ENCODE measurements around the gene SCFD2. TPM values are rescaled to one million over a fixed set of nuclear protein-coding genes. Genes with fewer than 3 reads are reported as not detected.

Gene SCFD2
- polyA plus RNA-seq, 12 donors: 10.3 to 13.4 (median 11.6) TPM; not detected in 1

DNA sequence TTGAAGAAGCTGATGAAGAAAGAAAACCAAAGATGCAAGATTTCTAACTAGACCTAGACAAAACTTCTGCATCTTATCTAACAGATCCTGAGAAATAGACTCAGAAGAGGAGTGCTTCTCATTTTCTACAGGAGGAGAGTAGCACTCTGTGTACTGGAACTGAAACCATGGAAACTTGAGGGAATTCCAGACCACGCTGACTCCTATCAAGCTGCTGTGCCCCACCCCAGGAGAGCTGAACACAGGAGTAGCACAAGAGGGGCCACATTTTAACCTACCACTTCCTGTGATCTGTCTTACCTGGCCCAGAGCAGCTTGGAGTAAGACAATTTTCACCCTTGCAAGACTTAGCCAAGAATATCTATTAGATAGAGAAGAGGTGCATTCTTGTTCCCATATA lies 248.9 kb downstream of the SCFD2 start:
- DNase-seq: no peak

DNA sequence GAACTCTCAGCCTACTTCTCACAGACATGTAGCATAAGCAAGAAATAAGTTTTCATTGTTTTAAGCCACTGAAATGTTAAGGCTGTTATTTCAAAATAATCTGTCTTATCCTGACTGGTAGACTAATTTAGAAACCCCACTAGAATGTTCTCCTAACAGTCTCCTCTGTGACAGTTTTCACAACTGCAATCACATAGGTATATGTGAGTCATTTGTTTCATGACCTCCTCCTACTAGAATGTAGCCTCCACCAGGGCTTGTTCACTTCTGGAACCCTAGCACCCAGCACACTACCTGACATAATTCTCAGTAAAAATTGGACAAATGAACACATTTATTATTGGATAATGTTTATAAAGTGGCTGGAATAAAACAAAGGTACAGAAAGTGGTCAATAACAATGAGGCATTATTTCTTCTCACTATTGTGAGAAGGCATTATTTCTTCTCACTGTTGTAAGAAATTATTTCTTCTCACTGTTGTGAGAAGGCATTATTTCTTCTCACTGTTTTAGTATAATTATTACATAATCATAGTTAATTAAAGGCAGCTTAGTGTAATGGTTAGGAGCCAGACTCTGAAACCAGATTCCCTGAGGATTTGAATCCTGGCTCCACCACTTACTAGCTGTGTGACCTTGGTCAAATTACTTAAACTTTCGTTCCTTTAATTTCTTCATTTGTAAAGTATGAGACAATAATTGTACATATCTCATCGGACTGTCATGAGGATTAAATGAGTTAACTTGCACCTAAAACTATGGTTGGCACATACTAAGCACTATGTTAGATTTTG lies 252.2 kb downstream of the SCFD2 start:
- DNase-seq: no peak

DNA sequence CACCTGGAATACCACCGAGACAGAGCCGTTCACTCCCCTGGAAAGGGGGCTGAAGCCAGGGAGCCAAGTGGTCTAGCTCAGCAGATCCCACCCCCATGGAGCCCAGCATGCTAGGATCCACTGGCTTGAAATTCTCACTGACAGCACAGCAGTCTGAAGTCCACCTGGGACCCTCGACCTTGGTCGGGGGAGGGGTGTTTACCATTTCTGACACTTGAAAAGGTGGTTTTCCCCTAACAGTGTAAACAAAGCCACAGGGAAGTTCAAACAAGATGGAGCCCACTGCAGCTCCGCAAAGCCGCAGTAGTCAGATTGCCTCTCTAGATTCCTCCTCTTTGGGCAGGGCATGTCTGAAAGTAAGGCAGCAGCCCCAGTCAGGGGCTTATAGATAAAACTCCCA lies 260.5 kb downstream of the SCFD2 start:
- no peak for DNase-seq

DNA sequence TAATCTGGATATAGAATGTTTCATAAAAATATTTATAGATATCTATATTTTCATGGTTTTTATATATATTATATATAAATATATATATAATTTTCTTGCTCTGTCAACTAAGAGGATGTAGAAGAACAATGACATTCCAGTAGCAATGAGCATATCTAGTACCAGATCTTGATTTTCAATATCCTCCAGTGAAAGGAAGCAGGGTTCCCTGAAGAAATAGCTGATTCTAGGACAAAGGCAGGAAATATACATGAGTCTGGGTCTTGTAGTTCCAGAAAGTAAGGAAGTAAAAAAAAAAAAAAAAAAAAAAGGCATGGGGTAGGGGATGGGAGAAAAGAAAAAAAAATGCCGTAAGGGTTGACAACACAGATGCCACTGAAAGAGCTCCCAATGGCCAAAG lies 262.4 kb downstream of the SCFD2 start:
- DNase-seq: no peak

DNA sequence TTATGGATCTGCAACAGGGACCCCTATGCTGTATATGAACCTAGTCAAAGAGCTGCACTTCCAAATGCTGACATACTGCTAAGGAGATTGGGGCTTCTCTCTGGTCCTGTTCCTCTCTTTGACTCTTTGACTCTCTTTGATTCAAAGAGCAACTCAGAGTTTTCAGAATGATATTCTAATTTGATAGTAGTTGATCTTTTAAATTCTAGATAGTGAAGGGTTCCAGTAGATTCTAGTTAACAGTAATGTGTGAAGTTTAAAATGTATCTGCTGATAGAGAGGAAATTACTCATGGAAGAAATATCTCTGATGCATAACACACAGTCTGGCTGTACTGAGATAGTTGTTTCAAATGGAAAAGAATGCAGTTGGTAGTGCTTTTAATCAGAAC lies 264.7 kb downstream of the SCFD2 start:
- no peak for DNase-seq

DNA sequence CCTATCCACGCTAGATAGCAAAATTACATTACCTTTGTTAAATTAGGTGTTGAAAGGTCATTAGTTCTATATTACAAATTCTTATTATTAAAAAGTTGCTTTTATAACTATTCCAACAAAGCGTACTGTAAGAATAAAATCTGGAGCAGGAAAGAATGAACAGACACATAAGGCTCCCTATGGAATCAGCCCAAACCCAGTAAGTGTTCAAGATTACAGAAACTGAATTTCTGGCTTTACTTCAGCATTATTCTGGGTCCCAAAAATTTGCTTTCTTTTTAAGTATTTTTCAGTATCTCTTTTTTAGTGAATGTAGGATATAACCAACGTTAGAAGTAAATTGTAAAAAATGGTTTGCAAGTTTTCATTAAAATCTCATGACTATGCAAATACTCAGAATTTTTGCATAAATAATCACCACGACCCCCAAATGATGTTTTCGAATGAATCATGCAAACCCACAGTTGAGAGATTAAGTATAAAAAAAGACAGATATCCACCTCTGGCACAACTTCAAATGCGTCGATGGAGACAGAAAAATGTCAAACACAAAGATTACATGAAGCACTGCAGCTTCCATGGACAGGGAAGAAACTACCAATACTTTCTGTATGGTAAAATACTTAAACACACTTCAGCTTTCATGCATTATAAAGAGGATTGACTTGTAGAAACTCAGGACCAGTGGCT lies 265.2 kb downstream of the SCFD2 start:
- DNase-seq: no peak

DNA sequence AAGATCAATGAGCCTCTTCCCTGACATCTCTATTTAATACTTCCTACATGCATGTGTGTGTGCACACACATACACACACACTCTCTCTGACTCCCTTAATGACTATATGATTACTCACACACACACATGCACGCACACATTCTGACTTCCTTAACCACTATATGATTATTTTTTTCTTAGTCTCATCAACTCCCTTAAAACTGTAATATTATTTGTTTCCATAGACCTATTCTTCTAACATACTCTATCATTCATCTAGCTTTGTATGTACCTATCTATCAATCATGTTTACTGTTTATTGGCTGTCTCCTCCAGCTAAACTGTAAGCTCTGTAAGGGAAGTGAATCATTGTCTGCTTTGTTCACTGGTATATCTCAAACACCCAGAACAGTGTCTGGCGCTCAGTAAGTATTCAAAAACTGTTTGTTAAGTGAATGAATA lies 267.2 kb downstream of the SCFD2 start:
- no peak for DNase-seq

DNA sequence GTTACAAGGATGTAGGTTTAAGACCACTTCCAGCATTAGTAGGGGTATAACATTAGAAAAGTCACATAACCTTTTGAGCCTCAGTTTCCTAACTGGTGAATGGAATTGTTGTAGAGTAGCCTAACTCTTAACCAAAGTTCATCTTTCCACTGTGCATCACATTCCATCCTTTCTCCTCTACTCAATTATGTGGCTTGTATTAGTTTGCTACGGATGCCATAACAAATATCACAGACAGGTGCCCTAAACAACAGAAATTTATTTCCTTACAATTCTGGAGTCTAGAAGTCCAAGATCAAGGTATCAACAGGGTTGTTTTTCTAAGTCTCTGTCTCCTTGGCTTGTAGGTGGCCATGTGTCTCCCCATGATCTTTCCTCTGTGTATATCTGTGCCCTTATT lies 271.8 kb downstream of the SCFD2 start:
- no peak for DNase-seq

DNA sequence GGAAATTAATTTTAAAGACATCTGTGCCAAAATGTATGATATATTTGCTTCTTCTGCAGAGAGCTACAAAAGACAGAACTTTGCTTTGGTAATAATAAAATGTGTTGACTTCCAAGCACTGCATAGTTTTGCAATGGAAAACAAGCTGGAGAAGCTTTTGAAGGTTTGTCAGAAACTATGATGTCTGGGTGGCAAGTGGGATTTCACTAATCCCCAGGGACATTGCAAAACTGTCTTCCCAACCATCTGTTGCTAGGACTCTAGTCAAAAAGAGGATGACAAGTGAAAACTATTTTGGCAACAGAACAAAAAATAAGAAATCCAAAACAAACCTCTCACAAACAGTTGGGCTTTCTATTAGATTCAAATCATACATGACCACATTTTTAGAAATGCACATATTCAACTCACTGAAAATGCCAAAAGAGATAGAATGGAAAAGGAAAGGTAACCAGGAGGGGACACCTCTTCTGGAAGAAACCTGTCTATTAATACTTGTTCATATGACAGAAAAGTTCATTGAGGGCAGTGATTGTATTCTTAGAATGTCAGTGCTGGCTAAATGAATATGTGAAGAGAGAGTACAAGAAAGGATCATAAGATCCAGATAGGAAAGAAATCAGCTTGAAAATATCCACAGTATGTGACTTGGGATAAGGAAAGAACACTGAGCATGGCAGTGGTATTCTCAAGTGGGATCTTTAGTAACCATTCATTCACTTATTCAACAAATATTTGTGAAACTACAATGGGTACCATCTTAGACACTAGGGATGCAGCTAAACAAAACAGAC lies 275.7 kb downstream of the SCFD2 start:
- peak; percentile 86 for DNase-seq

DNA sequence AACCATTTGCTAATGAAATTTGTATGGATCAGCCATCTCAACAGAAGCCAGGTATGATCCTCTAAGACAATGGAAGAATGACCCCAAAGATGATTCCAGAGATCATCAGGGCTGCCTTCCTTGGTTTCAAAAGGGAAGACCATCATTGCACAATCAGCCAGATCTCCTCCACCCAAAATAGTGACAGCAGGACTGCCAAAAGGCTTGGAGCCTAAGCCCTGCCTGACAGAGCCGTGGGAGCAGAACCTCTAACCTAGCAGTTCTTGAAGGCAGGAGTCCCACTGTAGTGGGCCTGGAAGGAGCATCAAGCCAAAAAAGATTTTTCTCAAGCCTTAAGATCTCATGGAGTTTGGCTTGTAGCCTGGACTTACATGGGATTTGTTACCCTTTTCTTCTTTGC lies 277.7 kb downstream of the SCFD2 start:
- DNase-seq: no peak

DNA sequence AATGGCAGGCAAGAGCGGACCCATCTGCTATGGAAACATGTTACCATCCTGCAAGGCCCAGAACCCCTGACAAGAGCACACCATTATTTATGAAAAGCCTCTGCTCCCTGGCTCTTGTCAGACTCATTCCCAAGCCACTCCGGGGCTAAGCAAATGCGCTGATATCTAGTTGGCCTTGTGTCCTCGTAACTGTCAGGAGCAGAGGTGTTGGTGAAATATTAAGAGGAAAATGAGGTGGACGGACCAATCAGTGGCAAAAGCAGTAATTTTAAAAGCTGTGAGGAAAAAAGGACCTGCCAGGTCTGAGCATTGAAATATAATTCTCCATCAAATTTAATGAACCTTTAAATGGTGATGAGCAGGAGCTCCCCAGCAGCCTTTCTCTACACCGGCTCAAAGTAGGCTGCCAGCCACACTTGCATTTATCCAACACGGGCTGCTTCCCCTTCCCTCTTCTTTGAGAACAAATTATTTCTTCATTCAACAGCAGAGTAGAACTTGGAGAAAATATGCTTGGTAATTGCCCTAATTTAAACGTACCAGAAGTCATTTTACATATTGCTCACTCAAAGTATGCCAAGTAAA lies 289.4 kb downstream of the SCFD2 start:
- no peak for DNase-seq

DNA sequence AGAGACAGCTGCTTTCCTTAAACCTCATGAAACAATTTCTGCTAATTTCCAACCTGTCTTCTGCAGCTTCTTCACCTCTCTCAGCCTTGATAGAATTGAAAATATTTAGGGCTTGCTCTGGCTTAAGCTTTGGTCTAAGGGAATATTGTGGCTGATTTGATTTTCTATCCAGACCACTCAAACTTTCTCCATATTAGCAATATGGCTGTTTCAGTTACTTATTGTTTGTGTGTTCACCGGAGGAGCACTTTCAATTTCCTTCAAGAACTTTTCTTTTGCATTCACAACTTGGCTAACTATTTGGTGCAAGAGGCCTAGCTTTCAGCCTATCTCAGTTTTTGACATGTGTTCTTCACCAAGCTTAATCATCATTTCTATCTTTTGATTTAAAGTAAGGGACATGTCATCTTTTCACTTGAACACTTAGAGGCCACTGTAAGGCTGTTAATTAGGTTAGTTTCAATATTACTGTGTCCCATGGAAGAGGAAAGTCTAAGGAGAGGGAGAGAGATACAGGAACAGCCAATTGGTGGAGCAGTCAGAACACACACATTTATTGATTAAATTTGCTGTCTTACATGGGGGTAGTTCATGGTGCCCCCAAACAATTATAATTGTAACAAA lies 290.6 kb downstream of the SCFD2 start:
- no peak for DNase-seq

DNA sequence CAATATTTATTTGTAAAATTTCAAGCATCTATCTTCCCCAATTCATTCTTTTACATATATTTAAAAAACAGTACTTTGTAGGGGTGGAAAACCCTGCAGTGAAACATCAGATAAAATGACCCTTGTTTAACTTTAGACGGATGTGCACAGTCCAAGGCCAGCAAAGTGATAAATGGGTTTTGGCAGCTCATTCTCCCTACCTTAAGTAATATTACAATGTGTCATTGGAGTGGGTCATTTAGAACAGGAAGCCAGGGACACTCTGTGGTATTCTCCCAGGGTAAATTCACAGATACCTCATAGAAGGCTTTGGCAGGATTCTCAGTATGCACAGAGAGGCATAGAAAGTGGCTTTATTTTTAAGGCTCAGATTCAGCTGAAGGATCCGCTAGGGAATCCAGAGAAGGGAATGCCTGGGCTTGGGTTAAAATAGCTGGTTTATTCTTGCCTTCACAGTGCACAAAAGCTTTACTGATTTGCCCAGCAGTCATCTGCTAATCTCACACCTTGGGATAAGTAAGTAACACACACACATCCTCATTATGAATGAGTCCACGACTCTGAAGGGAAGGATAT lies 297.0 kb downstream of the SCFD2 start:
- no peak for DNase-seq

DNA sequence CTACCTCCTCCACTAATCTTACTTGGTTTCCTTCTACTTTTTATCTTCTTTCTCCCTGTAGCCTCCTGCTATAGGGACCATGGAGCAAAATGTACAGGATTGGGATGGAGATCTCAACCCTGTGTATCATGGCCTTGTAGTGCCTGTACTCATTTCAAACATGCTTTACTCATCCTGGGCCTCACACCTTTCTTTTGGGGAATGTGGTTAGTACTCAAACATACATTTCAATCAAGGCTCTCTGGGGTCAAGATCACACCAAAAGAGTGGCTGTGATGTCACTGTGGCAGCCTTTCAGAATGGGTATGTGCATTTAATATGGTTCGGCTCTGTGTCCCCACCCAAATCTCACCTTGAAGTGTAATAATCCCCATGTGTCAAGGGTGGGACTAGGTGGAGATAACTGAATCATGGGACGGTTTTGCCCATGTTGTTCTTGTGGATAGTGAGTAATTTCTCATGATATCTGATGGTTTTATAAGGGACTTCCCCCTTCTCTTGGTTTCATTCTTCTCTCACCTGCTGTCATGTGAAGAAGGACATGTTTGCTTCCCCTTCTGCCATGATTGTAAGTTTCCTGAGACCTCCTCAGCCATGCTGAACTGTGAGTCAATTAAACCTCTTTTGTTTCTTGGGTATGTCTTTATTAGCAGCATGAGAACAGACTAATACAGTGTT lies 298.6 kb downstream of the SCFD2 start:
- DNase-seq: no peak

DNA sequence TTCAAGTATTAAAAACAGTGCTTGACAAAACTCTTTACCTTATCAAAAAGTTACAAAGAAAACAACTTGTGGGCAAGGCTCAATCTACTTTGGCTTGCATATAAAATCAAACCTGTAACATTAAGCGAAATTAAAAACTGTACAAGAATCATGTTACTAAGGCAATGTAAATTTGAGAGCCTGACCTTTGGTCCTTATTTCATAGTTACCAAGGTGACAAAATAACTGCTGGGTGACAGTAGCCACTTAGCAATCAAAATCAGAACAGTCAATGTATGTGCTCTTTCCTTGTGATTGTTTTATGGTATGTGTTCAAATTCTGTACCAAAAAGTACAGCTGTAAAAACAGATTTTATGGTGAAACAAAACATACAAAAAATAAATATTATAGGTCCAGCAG lies 299.7 kb downstream of the SCFD2 start:
- DNase-seq: no peak

DNA sequence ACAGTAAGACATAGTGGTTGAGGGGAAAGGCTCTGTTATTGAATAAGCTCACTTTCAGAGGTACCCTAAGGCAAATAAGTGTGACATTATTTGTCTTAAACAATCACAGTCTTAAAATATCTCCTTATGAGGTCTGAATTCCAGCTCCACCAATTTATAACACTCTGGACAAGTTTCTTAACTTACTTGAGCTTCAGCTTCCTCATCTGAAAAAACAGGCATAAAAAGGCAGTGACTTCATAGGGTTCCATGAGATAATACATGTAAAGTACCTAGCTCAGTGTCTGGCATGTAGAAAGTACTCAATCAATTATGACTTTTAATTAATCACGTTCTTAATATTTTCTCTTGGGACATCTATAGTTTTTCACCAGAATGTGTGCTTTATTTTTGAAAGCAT lies 301.3 kb downstream of the SCFD2 start:
- no peak for DNase-seq

DNA sequence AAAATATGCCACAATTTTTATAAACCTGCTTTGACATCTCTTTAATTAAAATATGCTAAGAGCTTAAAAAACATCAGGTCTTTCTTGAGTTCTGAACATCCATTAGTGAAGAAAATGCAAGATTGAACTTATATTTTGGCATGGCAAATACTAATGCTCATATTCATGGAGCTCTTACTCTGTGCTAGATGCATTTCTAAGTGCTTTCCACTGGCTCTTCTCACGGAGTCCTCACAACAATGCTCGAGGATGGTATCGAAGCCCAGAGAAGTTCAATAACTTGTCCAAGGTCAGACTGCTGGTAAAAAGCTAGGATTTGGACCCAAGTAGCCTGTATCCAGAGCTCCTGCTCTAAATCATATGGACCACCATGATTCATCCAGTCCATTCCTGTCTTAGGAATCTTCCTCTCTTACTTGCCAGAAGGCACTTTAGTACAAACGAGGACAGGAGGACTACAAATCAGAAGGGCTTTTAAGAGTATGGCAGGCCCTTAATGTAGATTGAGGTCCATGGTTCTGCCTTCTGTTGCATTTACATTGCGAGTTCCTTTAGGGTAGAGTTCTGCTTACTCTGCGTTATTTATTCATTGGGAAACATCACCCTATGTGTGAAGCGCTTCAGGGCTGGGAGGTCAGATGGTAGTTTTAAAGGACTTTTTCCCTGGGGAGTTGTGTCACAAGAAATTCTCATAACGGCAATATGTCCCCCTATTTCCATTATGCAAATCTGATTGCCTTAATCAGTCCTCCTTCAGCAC lies 304.6 kb downstream of the SCFD2 start:
- no peak for DNase-seq

DNA sequence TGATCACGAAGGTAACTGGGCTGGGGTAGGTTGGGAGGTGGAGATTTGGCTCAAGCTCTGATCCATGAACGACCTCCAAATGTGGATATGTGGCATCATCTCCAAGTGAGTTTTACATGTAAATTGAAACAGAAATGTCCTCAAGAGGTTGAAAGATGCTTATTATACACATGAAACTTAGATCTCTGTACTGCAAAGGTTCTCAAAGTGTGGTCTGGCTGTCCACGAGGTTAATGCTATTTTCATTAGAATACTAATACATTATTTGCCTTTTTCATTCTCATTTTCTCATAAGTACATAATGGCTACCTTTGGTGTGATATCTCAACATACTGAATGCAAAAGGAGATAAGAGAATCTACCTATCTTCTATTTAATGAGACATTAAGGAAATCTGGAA lies 305.6 kb downstream of the SCFD2 start:
- no peak for DNase-seq

DNA sequence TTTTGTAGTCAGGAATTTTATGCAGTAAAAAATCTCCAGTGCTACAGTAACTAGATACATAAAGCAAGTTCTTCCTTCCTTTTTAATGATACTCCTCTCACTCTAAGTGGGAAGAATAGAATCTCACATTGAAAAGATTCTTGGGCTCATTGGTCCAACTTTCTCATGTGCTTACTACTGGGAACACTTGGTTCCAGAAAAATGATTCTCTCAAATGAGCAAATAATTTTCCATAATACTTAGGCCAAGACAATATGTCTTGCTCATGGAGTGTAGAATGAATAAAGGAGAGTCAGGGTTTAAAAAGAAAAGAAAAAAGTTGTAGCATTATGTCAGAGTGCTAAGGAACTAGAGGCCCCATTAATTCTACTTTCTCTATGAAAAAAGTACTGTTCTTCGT lies 306.0 kb downstream of the SCFD2 start:
- peak; percentile 46 for DNase-seq

DNA sequence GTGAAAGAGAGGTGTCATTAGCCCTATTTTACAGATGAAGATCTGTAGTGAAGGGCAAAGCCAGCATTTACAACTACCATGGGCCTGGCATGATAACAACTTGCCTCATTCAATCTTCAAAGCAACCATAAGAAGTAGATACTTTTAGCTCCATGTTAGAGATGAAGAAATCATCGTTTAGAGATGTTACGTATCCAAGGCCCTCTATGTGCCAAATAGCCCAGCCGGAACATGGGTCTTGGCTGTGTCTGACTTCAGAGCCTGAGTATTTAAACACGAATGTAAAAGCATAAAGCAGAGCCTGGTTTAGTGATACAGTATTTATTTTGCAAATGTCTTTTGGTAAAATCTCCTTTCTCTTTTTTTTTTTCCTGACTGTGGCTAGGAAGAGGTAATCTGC lies 306.6 kb downstream of the SCFD2 start:
- DNase-seq: peak; percentile 41

Measured in muscle of arm (tissue), 12 donors.